ENCODE measurements around the gene WSB2.

Gene WSB2

GRCh38 chr12:118061873-118062843, 1.2 kb upstream of the WSB2 start:
- no peak for DNase-seq

DNA sequence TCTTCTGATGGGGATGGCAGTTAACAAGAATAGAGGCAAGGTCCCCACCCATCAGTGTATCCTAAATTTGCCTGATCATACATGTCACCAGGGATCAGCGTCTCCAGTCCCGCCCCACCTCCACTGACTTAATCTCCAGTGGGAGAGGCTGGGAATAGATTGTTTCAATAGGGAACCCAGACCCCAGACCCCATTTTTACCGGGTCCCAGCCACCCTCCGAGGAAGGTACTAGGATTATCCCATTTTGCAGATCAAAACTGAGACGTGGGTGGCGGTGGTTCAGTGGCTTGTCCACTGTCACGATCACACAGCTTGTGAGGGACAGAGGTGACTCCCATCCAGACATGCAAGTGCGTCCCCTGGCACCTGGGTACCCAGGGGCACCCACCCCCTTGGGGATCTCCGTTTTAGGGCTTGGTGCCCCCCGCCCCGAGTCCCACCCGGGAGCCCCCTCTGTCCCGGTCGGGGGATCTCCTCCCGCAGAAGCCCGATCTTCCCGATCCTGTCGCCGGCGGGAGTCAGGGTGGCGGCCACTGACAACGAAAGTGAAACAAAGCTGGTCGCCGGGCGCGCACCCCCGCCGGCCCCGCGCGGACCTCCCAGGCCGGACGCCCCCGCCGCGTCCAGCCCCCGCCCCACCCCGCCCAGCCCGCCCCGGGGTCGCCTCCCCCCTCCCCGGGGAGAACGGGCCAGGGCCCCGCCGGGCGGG, 523 bp downstream of the WSB2 start:
- no peak for DNase-seq

- no peak for DNase-seq
Measured at GRCh38 chr12:118059341-118060191, 1.4 kb downstream of the WSB2 start.

DNA sequence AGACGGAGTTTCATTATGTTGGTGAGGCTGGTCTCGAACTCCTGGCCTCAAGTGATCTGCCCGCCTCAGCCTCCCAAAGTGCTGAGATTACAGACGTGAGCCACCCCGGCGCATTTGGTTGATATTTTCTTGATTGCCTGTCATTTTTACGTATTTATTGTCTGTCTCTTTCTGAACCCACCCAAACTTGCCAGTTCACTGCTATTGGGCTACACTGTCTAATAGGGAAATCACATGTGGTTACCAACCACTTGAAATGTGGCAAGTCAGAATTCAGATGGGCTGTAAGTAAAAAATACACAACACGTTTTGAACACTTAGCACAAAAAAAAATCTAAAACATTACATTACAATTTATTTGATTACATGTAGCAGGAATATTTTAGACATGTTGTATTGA, 2.1 kb downstream of the WSB2 start:
- DNase-seq: no peak

DNA sequence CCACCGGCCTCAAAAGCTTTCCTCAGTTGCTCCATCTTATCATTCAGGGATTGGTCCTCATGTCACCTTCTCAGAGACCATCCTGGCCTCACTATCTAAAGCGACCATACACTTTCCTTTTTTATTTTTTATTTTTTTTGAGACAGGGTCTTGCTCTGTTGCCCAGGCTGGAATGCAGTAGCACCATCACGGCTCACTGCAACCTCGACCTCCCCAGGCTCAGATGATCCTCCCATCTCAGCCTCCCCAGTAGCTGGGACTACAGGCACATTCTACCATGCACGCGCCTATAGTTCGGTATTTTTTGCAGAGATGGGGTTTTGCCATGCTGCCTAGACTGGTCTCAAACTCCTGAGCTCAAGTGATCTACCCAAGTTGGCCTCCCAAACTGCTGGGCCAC, 2.8 kb downstream of the WSB2 start:
- no peak for DNase-seq

GRCh38 chr12:118055865-118056773, 4.9 kb downstream of the WSB2 start:
- DNase-seq: no peak

- DNase-seq: no peak
Measured at GRCh38 chr12:118055144-118055557, 5.8 kb downstream of the WSB2 start.

DNA sequence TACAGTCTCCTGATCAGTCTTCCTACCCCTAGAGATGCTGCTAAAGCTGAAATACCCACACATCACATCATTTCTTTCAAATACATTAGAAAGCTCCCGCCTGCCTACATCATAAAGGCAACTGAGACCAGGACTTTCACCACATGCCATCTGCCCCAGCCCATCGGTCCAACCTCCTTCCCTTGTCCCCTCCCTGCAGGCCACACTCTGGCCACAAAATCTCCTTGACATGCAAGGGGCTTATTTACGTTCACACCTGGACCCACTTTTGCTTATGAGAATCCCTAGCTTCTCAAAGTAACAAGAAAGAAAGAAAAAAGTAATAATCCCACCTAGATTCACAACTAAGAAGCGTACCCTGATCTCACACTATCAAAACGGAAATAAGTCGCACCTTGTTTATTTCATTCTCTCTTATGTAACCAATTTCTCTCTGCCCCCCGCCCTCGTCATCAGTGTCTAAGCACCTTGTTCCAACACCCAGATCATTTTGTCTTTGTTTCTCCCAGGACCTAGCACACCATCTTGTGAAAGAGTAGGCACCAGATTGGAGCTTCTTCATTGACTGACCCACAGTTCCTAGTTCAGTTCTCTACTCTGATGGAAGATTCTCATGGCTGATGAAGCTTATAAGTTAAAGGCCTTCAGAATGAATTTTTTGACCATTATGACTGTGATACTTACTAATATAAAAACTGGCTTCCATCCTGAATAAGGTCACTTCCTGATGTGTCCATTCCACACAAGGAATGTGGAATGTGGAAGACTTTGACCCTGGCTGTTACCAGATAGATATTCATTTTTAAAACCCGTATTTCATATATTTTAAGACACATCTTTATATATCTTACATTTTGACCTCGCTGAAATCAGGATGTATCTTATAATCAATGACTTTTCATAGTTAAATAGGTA, 7.7 kb downstream of the WSB2 start:
- DNase-seq: no peak

DNA sequence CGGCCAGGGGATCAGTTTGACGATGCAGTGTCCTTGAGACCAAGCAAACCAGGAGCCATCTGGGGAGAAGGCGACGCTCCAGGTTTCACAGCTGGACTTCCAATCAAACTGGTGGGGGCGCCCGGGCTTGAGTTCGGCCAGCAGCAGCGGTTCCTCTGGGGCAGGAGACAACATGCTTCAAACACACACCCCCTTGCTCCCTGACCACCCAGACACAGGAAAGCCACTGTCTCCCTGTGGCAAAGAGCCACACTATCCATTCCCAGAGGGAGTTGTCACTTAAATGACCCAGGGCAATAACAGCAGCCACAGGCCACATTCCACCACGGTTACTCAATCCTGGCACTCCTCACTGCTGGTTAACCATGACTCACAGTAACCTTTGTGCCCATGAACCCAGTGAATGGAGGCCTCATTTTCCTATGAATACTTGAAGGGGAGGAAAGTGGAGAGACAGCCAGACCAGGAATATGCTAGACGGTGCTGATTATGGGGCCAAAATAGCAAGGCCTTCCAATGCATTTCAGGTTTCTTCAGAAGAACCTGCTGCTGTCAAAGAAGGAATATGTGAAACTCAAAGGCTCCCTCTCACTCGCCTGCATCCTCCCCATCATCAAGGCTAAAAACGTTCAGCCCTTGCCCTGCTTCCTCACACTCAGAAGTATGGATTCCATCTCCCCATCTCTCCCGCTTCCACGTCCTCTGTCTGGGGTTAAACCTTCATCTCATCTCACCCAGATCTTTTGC, 8.5 kb downstream of the WSB2 start:
- DNase-seq: no peak

DNA sequence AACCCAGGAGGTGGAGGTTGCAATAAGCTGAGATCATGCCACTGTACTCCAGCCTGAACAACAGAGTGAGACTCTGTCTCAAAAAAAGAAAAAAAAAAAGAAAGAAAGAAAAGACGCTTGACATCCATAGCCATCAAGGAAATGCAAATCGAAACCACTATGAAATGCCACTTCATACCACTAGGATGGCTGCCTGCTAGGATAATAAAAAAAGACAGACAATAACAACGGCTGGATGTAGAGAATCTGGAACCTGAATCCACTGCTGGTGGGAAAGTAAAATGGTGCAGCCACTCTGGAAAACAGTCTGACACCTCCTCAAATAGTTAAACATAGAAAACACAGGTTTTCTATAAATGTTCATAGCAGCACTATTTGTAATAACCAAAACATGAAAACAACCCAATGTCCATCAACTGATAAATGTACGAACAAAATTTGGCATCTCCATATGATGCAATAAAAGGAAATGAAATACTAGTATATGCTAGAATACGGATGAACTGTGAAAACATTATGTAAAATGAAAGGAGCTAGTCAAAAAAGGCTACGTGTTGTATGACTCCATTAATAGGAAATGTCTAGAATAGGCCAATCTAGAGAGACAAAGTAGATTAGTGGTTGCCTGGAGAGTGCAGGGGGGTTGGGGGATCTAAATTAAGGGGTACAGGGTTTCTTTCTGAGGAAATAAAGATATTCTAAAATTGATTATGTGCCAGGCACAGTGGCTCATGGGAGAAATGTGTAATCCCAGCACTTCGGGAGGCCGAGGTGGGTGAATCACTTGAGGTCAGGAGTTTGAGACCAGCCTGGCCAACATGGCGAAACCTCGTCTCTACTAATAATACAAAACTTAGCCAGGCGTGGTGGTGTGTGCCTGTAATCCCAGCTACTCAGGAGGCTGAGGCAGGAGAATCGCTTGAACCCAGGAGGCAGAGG, 9.7 kb downstream of the WSB2 start:
- DNase-seq: no peak

- no peak for DNase-seq
Measured at GRCh38 chr12:118046430-118046829, 14.5 kb downstream of the WSB2 start.

GRCh38 chr12:118044577-118044976, 16.4 kb downstream of the WSB2 start:
- DNase-seq: no peak

DNA sequence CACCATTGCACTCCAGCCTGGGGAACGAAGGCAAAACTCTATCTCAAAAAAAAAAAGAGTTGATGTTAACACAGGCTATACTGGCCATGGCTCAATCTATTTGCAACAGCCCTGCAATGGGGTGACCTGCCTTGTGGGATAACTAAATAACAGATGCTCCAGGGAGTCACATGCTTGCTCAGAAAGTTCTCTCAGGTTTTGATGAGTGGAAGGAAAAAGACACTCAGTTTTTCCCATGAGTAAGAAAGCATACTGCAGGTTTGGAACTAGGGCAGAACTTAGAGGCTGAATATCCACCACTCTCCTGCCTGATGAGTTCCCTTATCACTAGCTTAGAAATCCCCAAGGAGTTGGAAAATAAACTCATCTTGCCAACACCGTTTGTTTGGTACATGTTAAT, 16.9 kb downstream of the WSB2 start:
- DNase-seq: no peak

GRCh38 chr12:118042091-118042490, 18.9 kb downstream of the WSB2 start:
- DNase-seq: no peak

GRCh38 chr12:118038137-118038536, 22.8 kb downstream of the WSB2 start:
- DNase-seq: no peak

DNA sequence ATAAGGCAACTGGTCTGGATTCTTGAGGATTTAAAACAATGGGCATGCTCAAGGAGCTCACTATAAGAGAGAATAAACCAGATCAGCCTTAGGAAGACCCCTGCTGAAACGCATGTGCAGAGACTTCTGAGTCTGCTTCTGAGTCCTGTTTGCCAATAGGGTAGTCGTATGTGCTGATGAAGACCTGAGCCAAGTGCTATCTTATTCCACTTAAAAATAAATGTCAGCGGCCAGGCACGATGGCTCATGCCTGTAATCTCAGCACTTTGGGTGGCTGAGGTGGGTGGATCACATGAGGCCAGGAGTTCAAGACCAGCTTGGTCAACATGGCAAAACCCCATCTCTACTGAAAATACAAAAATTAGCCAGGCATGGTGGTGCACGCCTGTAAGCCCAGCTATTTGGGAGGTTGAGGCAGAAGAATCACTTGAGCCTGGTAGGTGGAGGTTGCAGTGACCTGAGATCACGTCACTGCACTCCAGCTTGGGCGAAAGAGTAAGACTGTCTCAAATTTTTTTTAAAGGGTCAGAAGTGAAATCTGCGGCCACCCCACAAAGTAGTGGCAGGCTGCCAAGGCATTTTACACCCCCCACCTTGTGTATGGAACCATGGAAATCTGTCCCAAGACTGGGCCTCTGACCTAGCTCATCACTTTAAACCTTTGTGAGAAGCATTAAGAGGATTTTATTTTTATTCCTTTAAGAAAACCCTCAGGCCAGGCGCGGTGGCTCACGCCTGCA, 24.1 kb downstream of the WSB2 start:
- no peak for DNase-seq

- DNase-seq: no peak
Measured at GRCh38 chr12:118035190-118036041, 25.6 kb downstream of the WSB2 start.
